ENCODE data around the gene CNKSR2.

The CNKSR2 gene

DNA sequence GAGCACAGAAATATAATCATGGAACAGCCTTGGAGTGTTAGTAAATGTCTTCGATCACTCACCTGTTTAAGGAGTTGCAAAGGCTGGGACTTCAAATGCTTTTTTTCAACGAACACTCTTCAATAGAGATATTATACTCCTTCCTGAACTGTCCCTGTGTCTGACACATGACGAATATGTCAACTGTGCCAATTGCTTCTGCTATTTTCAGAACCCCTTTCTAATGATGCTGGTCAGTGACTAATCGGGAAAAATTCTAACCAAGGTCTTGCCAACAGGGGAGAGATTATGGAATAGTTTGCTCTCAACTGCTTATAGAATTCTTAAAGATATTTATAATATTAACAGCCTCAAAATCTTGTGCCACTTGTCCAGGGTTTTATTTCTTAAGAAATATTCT lies 292.5 kb downstream of the CNKSR2 start:
- DNase-seq = no peak

GRCh38 chrX:21674430-21675186 lies 300.4 kb downstream of the CNKSR2 start:
- DNase-seq = no peak

- no peak for DNase-seq
Measured at GRCh38 chrX:21675931-21676330, 301.7 kb downstream of the CNKSR2 start.

- DNase-seq = no peak
Measured at GRCh38 chrX:21678048-21678612, 303.9 kb downstream of the CNKSR2 start.

DNA sequence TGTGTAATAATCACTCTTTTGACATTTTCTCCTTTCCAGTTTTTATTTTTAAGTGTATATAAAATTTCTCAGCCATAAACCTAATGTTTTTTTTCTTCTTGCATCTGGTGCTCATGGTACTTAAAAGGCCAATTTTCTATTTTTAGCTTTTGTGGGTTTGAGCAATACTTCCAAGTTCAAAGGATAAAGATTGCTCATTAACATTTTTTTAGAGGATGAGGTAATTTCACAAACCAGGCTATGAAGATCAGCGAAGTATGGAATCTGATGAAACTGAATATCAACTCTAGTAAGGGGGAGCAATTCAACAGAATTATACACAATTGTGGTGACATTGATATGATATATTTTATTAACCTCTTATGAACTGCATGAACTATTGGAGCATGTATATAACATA lies 309.7 kb downstream of the CNKSR2 start:
- DNase-seq = no peak

DNA sequence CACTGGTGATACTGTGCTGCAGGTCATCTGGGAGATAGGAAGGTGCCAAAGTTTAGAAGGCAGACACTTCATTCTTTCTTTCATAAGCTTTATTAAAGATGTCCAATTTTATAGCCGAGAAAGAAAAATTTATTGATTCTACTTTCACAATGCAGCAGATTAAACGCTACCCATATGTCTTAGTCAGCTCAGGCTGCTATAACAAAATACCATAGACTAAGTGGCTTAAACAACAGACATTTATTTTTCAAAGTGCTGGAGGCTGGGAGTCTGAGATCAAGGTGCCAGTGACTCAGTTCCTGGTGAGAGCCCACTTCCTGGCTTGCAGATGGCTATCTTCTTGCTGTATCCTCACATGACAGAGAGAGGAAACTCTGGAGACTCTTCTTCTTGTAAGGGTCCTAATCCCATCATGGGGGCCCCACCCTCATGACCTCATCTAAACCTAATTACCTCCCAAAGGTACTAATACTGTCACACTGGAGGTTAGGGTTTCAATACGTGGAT lies 317.3 kb downstream of the CNKSR2 start:
- no peak for DNase-seq

DNA sequence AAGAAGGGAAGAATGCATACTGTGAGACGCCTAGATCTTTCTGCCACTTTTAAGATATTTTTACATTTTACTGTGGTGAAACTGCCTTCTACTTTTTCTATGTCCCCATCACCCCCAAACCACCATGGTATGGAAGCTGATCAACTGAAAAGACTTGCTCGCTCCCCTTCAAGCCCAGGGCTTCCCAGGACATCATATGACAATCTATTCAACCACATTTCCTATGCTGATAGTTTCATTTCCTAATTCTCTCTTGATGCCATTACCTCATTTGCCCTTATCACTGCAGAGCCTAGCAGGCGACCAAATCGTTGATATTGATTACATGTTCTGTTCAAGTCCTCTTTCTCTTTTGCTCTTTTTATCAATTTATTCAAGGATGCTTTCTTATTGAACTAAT lies 324.1 kb downstream of the CNKSR2 start:
- DNase-seq = no peak

DNA sequence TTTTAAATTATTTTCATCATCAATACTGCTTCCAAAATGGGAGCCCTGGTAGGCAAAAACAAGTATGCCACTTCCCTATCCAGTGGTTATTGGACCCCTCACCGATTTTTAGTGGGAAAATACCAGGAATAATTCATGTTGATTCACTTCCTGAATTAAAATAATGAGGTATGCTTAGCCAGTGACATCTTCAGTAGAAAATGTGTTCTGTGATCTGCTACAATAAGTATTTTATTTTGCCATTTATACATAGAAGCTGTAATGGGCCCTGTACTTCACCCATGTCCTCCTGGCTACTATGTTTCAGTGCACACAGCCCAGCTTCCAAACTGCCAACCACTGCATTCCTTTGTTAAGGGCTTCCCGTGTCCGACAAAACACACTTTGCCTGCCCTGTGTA lies 324.9 kb downstream of the CNKSR2 start:
- DNase-seq = no peak

GRCh38 chrX:21700275-21700674 lies 326.1 kb downstream of the CNKSR2 start:
- no peak for DNase-seq

DNA sequence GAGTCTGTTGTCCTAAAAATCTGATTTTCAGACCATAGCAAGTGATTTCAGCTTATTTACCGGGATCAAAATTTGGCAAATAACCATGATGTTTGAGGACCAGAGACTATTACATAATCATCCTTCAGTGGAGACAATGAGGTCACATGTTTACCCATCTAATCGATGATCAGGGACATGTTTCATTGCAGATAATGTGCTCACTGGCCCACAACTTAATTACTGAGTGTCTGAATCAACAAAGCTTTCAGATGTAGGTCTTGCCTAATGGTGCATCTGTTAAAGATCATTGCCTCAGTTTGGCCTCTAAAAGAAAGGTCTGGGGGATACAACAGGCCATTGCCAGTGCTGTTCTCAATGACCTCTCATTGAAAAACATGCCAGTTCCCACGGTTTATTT lies 326.7 kb downstream of the CNKSR2 start:
- DNase-seq = no peak

GRCh38 chrX:21702725-21703124 lies 328.5 kb downstream of the CNKSR2 start:
- DNase-seq = no peak

Measured in nucleus accumbens (tissue), 56 donors.